Sigmoid colon (tissue), 4 donors: Measurements from ENCODE around the gene DNAJC5.

Source experiments
- CTCF ChIP-seq, 4 experiments: fragments of 450-650 bp in 3 of 4; fragments of 200-600 bp in 1 of 4; IDR thresholded peaks; one replicate each; pipeline ENCODE4 v1.5.1; 2016 to 2019; ENCODE audit warnings: antibody characterized with exemption in 4 of 4, mild to moderate bottlenecking in 3 of 4, moderate library complexity in 2 of 4
- EP300 ChIP-seq, 4 donors: sonication (generic); formaldehyde crosslinking; IDR thresholded peaks; one replicate each; pipeline ENCODE4 v1.6.1; 2017; ENCODE audit warnings: antibody characterized with exemption in 4 of 4
- POLR2A ChIP-seq, 2 donors: fragments of 450-650 bp; IDR thresholded peaks; one replicate each; pipeline ENCODE4 v1.6.1; 2016; ENCODE audit warnings: antibody characterized with exemption in 2 of 2, mild to moderate bottlenecking in 2 of 2, moderate library complexity in 2 of 2
- POLR2AphosphoS5 ChIP-seq, 4 donors: sonication (generic); formaldehyde crosslinking; IDR thresholded peaks; one replicate each; pipeline ENCODE4 v1.6.1; 2017; ENCODE audit warnings: antibody characterized with exemption in 4 of 4

DNA sequence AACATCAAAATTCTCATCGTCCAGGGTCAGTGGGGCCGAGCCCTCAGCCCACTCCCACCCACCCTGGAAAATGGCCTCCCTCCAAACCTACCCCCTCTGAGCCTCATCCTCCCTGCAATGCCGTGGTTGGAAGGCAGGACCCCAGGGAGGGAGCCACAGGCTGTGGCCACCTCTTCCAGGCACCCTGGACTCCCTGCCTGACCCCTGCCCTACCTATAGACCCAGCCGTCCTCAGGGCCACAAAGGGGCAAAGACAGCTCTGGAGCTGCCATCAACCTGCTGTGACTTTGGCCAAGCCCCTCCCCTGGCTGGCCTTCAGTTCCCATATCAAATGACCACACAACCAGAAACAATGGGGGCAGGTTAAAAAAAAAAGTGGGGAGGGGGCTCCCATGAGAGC is 63.5 kb downstream of the DNAJC5 start:
- no peak for TF ChIP-seq CTCF (IDR thresholded peaks at IDR 0.05)
- no peak for TF ChIP-seq POLR2A (IDR thresholded peaks at IDR 0.05)
- TF ChIP-seq EP300 (IDR thresholded peaks at IDR 0.05): no peak
- TF ChIP-seq POLR2AphosphoS5 (IDR thresholded peaks at IDR 0.05): no peak
